Esophagus squamous epithelium (tissue), 4 donors: ENCODE results near the gene IL1RN.

Experiments used
- CTCF ChIP-seq, 6 experiments: fragments of 450-650 bp in 4 of 6; fragments of 200-600 bp in 2 of 6; sonication (generic) in 2 of 6; IDR thresholded peaks; one replicate each; pipeline ENCODE4 v1.5.1; 2016 to 2019; ENCODE audit warnings: antibody characterized with exemption in 6 of 6, mild to moderate bottlenecking in 4 of 6, moderate library complexity in 4 of 6
- POLR2A ChIP-seq, 4 donors: fragments of 450-650 bp; IDR thresholded peaks; one replicate each; pipeline ENCODE4 v1.6.1; 2017; ENCODE audit warnings: antibody characterized with exemption in 4 of 4, mild to moderate bottlenecking in 4 of 4, moderate library complexity in 3 of 4

- no peak for TF ChIP-seq CTCF (IDR thresholded peaks at IDR 0.05)
- peak in 1 of 4 donors; percentile 10 for TF ChIP-seq POLR2A (IDR thresholded peaks at IDR 0.05)
Observed at GRCh38 chr2:113157897-113158753, 30.7 kb downstream of the IL1RN start.
